Fibroblast of skin of scalp (primary cell): ENCODE results near the gene AGER.
A peak's percentile ranks its signal among the peaks of the same experiment; 100 is the strongest.
"Not testable (repeated sequence)": the region's sequence is repeated elsewhere in the genome, so short reads cannot be mapped to it uniquely, and the experiment has no call there.

Experiments
- DNase-seq: peaks from one replicate; pipeline ENCODE4 v3.0.0-alpha.2; 2013

AGER gene

DNA sequence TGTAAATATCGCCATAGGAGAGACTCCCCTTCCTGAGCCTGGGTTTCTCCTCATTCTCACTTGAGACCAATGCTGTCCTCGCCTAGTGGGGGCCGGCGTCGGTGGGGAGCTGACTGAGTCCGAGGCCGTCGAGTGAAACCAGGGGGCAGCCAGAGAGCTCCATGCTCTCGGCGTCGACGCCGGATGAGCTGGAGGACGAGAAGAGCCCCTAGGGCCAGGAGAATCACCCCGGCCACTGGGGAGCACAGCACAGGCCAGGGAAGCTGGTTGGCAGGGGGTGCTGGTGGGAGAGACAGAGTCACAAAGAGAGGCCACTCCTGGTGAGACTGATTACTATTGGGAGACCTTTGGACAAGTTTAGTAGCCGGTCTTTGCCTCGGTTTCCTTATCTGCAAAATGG lies 14.8 kb upstream of the AGER start:
- no peak for DNase-seq

DNA sequence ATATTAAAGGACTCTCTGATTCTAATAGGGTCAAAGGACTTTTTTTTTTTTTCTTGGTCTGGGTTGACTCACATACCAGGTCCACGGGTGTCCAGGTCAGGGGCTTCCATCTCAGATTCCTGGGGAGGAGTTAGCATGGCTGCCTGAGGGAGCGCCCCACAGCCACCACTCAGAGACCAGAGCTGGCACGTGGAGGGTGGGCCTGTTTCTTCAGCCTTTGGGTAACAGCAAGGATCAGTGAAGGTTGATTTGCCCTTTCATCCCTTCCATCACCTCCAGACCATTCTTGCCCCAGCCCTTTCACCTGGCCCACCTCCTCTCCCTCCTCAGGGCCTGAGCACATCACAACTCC lies 14.3 kb upstream of the AGER start:
- no peak for DNase-seq

GRCh38 chr6:32196682-32197616 lies 12.9 kb upstream of the AGER start:
- DNase-seq = no peak

- DNase-seq = peak; percentile 89
Observed at GRCh38 chr6:32195902-32196681, 12.0 kb upstream of the AGER start.

- DNase-seq = peak; percentile 100
Observed at GRCh38 chr6:32195652-32195901, 11.5 kb upstream of the AGER start.

- peak; percentile 70 for DNase-seq
Observed at GRCh38 chr6:32194825-32195651, 11.0 kb upstream of the AGER start.

GRCh38 chr6:32194388-32194787 lies 10.3 kb upstream of the AGER start:
- DNase-seq = no peak

DNA sequence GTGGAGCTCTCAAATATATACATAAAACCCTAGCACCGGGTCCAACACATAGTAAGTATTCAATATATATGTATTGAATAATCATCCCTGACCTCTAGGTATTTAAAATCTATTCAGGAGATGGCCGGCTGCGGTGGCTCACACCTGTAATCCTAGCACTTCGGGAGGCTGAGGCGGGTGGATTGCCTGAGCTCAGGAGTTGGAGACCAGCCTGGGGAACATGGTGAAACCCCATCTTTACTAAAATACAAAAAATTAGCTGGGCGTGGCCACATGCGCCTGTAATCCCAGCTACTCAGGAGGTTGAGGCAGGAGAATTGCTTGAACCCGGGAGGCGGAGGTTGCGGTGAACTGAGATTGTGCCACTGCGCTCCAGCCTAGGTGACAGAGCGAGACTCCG lies 9.0 kb upstream of the AGER start:
- DNase-seq = not testable (repeated sequence)

GRCh38 chr6:32192608-32193039 lies 8.6 kb upstream of the AGER start, which contains the start of gene GPSM3:
Gene GPSM3 (minus strand): TSS chr6:32192643. CDS start chr6:32192513, 130 bp downstream.
- DNase-seq = peak; percentile 60

DNA sequence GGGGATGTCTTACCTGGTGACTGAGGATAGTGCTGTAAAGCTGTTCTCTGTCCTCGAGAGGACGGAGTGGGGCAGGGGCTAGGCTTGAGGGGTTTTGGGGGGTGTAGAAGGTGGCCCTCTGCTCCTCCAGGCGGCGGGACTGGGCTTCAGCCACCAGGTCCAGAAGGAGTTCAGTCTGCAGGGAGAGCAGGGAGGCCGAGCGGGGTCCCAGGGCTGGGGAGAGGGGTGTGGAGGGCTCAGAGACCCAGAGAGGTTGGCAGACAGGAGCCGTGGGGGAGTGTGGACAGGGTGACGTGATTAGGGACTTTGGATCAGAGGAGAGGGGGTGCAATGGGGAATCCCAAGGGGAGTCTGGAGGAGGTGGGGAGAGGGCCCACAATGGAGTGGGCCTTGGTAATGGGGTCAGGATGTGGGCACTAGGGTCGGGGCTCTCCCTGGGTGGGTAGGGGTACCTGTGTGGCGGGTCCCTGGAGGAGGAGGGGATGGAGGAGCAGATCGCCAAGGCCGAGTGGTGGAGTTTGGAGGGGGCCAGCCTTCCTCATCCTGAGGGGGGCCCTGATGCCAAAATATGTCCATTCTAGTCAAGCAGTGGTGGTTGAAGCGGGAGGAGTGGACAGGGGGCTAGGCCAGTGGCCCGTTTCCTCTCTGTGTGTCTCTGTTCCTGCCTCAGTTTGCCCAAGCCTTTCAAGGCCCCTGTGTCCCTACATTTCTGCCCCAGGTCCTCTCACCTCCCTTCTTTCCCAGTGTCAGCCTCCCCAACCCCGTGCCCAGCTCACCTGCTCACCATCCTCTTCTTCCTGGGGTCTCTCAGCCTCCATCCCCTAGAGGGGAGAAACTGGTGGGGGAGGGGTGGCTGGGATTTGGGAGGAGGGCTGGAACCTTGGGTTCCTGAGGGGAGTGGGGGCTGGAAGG lies 7.9 kb upstream of the AGER start:
- DNase-seq = no peak

DNA sequence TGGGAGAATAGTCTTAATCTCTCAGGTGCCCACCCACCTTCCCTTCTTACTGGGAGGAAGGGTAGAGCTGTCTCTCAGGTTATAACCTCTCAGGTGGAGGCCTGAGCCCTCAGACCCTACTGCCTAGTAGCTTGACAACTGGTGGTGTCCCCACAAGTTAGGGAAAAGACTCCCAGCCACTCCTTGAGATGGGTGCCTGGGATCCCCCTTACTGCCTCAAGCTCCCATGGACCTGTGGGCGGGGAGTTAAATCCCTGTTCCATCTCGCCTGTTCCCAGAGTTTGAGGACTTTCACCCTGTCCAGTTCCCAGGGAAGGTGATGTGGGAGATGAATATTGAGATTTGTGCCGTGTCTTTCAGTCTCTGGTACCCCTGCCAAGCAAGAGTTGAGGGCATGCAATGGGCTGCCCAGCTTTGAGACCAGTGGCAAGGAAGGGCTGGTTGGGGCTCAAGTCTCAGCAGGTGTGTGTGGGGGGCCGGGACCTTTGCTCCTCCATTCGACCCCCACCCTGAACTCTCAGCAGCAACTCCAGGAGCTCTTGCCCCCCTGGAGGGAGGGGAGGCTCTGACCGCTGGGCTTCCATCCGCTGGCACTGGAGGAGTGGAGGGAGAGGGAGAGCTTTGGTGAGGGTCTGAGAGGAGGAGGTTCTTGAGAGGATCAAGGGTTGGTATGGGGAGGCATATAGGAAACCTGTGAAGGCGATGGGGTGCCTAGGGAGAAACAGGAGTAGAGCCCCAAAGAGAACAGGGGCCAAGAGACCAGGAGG lies 7.0 kb upstream of the AGER start:
- no peak for DNase-seq

DNA sequence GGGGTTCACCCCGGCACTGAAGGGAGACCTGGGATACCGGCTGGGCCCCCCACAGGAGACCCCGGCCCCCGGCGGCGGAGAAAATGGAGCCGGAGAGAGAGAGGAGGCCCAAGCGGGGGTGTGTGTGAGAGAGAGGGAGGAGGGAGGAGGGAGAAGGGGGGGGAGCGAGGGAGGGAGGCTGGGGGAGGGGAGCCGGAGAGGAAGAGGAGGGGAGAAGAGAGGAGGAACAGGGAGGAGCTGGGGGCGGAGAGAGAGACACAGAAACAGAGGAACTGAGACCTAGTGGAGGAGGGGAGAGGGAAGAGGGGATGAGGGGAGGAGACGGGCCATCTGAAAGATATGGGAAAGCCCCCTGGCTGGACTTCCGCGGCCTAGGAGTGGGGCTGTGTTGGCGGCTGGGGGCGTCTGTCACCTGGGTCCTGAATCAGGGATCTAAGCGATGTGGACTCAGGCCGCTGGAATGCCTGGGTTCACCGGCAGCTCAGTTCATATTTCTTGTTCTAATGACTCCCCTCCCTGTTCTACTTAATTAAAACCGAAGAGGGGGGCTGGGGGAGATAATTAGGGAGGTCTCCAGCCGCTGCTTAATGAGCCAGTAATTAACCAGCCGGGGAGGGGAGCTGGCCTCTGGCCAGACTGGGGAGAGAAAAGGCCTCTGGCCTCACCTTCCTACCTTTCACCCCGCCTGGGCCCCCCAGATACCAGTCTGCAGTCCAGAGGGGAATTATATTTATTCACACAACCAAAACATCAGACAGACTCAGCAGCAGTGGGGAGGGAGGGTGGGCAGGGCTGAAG lies 6.2 kb upstream of the AGER start, which contains the start of gene PBX2:
TSS of gene PBX2 (minus strand) at position 149 of the 798 bp plus-strand sequence. CDS start 287 bp downstream, outside the sequence.
- peak; percentile 95 for DNase-seq

GRCh38 chr6:32189742-32190053 lies 5.6 kb upstream of the AGER start:
- DNase-seq = no peak

GRCh38 chr6:32189069-32189741 lies 5.2 kb upstream of the AGER start:
- no peak for DNase-seq

DNA sequence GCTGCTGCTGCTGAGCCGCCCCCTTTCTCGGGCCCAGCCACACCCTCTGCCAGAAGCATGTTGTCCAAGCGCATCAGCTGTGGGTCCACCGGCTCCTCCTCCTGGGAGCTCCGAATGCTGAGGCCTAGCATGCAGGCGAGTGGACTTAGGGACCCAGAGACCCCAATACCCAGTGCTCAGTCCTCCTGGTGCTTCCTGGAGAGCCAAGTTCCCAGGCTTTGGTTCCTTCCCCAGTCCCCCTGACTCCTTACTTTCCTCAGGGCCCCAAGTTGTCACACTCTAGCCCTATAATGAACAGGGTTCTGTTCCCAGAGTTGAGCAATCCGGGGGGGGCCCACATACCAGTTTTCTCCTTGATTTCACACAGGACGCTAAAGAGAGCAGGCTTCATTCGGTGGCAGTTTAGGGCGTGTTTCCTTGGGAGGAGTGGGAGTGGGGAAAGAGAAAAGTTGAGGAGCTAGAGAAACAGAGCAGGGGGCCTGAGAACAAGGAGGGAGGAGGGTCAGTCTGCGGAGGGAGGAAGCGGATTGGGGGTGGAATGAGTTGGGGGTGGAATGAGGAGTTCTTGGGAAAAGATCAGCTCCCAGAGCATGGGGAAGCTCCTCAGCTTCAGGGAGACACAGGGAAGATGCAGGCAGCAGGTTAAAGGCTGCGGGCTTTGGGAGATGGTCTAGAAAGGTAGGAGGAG lies 4.5 kb upstream of the AGER start:
- DNase-seq = peak; percentile 19

GRCh38 chr6:32187725-32188380 lies 3.8 kb upstream of the AGER start:
- DNase-seq = not testable (repeated sequence)

GRCh38 chr6:32187009-32187709 lies 3.1 kb upstream of the AGER start:
- DNase-seq = no peak
